ENCODE measurements around the gene AGO1.

Gene AGO1

DNA sequence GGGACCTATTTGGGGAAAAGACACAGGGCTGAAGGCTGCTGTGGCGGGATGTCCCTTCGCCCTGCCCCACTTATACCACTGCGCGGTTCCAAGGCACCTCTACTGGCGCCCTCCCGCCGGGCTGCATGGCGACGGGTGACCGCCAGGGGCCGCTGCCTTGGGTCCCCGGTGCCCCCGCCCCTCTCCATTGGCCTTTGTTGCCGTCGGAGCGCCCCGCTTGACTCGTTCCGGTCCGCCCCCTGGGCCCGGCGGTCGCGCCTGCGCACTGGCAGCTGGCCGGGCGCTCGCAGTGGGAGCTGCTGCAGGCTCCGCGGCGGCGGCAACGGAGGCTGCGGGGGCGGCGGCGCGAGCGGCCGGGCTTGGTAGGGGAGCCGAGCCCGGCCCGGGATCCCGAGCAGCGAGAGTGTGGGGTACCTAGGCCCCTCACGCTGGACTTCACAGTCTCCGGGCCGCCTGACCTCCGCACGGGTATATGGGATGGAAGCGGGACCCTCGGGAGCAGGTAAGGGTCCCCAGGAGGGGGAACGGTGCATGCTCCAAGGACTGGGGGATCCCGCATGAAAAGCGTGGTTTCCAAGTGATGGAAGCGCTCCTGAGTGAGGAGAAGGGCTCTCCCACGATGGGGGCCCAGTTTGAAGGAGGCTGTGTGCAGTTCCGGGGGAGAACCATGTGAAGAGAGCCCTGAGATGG is at the start of gene AGO1:
Gene AGO1 (plus strand): TSS at position 265 of the 690 bp plus-strand sequence. CDS start 213 bp downstream, at position 478.
- H3K4me3 ChIP-seq (ENCODE audit: low read depth, low read length), result peak within 1 kb of the TSS; percentile 95
- peak; percentile 75 for DNase-seq (ENCODE audit: low read depth)
- TF ChIP-seq, protein P1, sequence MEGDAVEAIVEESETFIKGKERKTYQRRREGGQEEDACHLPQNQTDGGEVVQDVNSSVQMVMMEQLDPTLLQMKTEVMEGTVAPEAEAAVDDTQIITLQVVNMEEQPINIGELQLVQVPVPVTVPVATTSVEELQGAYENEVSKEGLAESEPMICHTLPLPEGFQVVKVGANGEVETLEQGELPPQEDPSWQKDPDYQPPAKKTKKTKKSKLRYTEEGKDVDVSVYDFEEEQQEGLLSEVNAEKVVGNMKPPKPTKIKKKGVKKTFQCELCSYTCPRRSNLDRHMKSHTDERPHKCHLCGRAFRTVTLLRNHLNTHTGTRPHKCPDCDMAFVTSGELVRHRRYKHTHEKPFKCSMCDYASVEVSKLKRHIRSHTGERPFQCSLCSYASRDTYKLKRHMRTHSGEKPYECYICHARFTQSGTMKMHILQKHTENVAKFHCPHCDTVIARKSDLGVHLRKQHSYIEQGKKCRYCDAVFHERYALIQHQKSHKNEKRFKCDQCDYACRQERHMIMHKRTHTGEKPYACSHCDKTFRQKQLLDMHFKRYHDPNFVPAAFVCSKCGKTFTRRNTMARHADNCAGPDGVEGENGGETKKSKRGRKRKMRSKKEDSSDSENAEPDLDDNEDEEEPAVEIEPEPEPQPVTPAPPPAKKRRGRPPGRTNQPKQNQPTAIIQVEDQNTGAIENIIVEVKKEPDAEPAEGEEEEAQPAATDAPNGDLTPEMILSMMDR (IDR thresholded peaks at IDR 0.05; ENCODE audit: low read depth, low read length, missing control alignments), result peak; percentile 91

DNA sequence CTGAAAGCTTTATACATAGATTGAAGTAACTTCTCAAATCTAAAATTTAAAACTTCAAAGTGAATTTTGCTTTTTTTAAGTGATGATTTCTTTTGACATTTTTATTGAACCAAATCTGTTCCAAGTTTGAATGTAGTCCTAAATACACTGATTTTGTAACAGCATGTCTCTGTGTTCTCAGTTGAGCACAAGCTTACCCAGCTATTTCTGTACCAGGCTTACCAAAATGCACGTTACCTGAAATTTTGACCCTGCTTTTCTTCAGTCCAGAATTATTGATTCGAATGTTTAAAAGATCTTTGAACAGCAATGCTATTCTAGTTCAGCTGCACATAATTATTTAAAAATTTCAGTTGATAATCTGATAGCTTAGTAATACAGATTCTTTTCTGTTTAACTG is 49.6 kb upstream of the AGO1 start:
- no peak overlapping the region for H3K4me3 ChIP-seq (ENCODE audit: low read depth, low read length)
- no peak for DNase-seq (ENCODE audit: low read depth)
- TF ChIP-seq, protein P1 (IDR thresholded peaks at IDR 0.05; ENCODE audit: low read depth, low read length, missing control alignments), result no peak

- TF ChIP-seq, protein P1 (IDR thresholded peaks at IDR 0.05; ENCODE audit: low read depth, low read length, missing control alignments), result no peak
- DNase-seq (ENCODE audit: low read depth), result no peak
- H3K4me3 ChIP-seq (ENCODE audit: low read depth, low read length), result no peak overlapping the region
Measured at GRCh38 chr1:35834218-35834617, 48.8 kb upstream of the AGO1 start.

GRCh38 chr1:35835398-35835797 is 47.6 kb upstream of the AGO1 start:
- no peak for DNase-seq (ENCODE audit: low read depth)
- TF ChIP-seq, protein P1 (IDR thresholded peaks at IDR 0.05; ENCODE audit: low read depth, low read length, missing control alignments), result no peak
- H3K4me3 ChIP-seq (ENCODE audit: low read depth, low read length), result no peak overlapping the region

DNA sequence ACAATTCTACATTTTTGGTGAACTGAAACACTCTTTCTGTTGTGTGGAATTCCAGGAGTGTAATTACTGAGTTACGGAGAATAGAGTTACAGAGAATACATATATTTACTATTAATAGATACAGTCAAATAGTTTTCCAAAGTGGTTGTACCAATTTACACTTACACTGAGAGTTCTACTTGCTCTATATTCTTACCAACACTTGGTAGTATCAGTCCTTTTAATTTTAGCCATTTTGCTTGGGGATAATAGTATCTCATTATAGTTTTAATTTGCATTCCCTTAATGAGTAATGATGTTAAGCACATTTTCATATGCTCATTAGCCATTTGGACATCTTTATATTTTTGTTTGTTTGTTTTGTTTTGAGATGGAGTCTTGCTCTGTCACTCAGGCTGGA is 46.3 kb upstream of the AGO1 start:
- TF ChIP-seq, protein P1 (IDR thresholded peaks at IDR 0.05; ENCODE audit: low read depth, low read length, missing control alignments), result no peak
- no peak for DNase-seq (ENCODE audit: low read depth)

DNA sequence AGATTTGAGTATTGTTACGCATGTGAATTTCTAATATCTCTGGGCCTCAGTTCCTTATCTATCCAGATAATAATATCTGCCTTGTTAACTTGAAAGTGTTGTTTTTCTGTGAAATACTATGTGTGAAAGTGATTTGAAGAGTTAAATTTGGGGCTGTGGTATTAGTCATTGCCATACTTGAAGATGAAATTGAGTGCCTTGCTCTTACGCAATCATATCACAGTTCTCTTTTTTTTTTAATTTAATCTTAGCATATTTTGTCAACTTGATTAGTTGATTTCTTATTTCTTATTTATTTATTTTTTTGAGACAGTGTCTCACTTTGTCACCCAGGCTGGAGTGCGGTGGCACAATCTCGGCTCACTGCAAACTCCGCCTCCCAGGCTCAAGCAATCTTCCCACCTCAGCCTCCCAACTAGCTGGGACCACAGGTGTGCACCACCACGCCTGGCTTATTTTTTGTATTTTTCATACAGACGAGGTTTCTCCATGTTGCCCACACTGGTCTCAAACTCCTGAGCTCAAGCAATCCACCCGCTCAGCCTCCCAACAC is 44.2 kb upstream of the AGO1 start:
- H3K4me3 ChIP-seq (ENCODE audit: low read depth, low read length), result no peak overlapping the region
- TF ChIP-seq, protein P1 (IDR thresholded peaks at IDR 0.05; ENCODE audit: low read depth, low read length, missing control alignments), result no peak
- no peak for DNase-seq (ENCODE audit: low read depth)

More for the DNA sequence above, 46.3 kb upstream of the AGO1 start:
- H3K4me3 ChIP-seq (ENCODE audit: low read depth, low read length), result no peak overlapping the region

DNA sequence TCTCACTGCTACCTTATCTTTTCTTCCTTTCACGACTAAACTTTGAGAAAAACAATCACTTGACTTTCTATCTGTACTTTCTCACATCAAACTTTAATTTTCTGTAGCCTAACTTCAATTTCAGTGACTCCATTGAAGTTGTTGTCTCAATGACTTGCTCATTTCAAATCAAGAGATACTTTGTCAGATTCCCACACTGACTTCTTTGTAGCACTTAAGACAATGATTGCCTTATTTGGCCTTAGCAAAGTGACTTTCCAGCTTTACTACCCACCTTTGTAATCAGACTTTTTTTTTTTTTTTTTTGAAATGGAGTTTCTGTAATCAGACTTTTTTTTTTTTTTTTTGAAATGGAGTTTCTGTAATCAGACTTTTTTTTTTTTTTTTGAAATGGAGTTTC is 38.2 kb upstream of the AGO1 start:
- no peak overlapping the region for H3K4me3 ChIP-seq (ENCODE audit: low read depth, low read length)
- TF ChIP-seq, protein P1 (IDR thresholded peaks at IDR 0.05; ENCODE audit: low read depth, low read length, missing control alignments), result no peak
- no peak for DNase-seq (ENCODE audit: low read depth)

Data from GM12864 (cell line).